ENCODE measurements around the gene LDLRAD4.

The LDLRAD4 gene

GRCh38 chr18:13530033-13530878 lies 311.7 kb downstream of the LDLRAD4 start:
- no peak for DNase-seq (ENCODE audit: low read depth, low spot score)

- peak; percentile 18 for DNase-seq (ENCODE audit: low read depth, low spot score)
Measured at GRCh38 chr18:13530879-13531387, 312.4 kb downstream of the LDLRAD4 start.

- no peak for DNase-seq (ENCODE audit: low read depth, low spot score)
Measured at GRCh38 chr18:13531681-13532325, 313.2 kb downstream of the LDLRAD4 start.

GRCh38 chr18:13532406-13533075 lies 314.0 kb downstream of the LDLRAD4 start:
- no peak for DNase-seq (ENCODE audit: low read depth, low spot score)

GRCh38 chr18:13534631-13535030 lies 316.1 kb downstream of the LDLRAD4 start:
- DNase-seq (ENCODE audit: low read depth, low spot score) = no peak

GRCh38 chr18:13536578-13536977 lies 318.0 kb downstream of the LDLRAD4 start:
- DNase-seq (ENCODE audit: low read depth, low spot score) = no peak

GRCh38 chr18:13537022-13537780 lies 318.6 kb downstream of the LDLRAD4 start:
- no peak for DNase-seq (ENCODE audit: low read depth, low spot score)

GRCh38 chr18:13538630-13539029 lies 320.1 kb downstream of the LDLRAD4 start:
- DNase-seq (ENCODE audit: low read depth, low spot score) = no peak

- no peak for DNase-seq (ENCODE audit: low read depth, low spot score)
Measured at GRCh38 chr18:13539050-13539449, 320.5 kb downstream of the LDLRAD4 start.

GRCh38 chr18:13539843-13540476 lies 321.4 kb downstream of the LDLRAD4 start:
- no peak for DNase-seq (ENCODE audit: low read depth, low spot score)

- no peak for DNase-seq (ENCODE audit: low read depth, low spot score)
Measured at GRCh38 chr18:13540477-13541182, 322.1 kb downstream of the LDLRAD4 start.

GRCh38 chr18:13541621-13542519 lies 323.3 kb downstream of the LDLRAD4 start:
- DNase-seq (ENCODE audit: low read depth, low spot score) = no peak

GRCh38 chr18:13542520-13542847 lies 323.9 kb downstream of the LDLRAD4 start:
- DNase-seq (ENCODE audit: low read depth, low spot score) = no peak

GRCh38 chr18:13543144-13543543 lies 324.6 kb downstream of the LDLRAD4 start:
- no peak for DNase-seq (ENCODE audit: low read depth, low spot score)

- DNase-seq (ENCODE audit: low read depth, low spot score) = no peak
Measured at GRCh38 chr18:13543811-13544732, 325.5 kb downstream of the LDLRAD4 start.

- DNase-seq (ENCODE audit: low read depth, low spot score) = no peak
Measured at GRCh38 chr18:13544953-13545352, 326.4 kb downstream of the LDLRAD4 start.

- DNase-seq (ENCODE audit: low read depth, low spot score) = no peak
Measured at GRCh38 chr18:13545514-13545913, 327.0 kb downstream of the LDLRAD4 start.

- DNase-seq (ENCODE audit: low read depth, low spot score) = no peak
Measured at GRCh38 chr18:13545955-13546354, 327.4 kb downstream of the LDLRAD4 start.

All from smooth muscle cell of the brain vasculature (primary cell).